Erythroblast (primary cell): ENCODE data around the gene NTM.

Source experiments
- DNase-seq, 2 experiments: peaks; one replicate each; lab custom pipeline; 2025; lab: John Stamatoyannopoulos, UW
- GATA1 ChIP-seq: IDR thresholded peaks from 2 replicates; pipeline ENCODE4 v1.6.1; 2011; ENCODE audit warnings: low read depth, mild to moderate bottlenecking, control low read depth, low read length, moderate library complexity
- POLR2A ChIP-seq: IDR thresholded peaks from 2 replicates; pipeline ENCODE4 v1.6.1; 2011; ENCODE audit warnings: mild to moderate bottlenecking, low read length

The NTM gene

GRCh38 chr11:131980199-131980598 is 609.8 kb downstream of the NTM start:
- DNase-seq, result no peak
- TF ChIP-seq GATA1 (no peak), POLR2A (no peak)

GRCh38 chr11:131980888-131981668 is 610.7 kb downstream of the NTM start:
- DNase-seq, result no peak
- TF ChIP-seq POLR2A (no peak), GATA1 (no peak)

- TF ChIP-seq POLR2A (no peak), GATA1 (no peak)
- DNase-seq, result no peak
Measured at GRCh38 chr11:131982154-131982553, 611.7 kb downstream of the NTM start.

- TF ChIP-seq POLR2A, result no peak
- no peak for TF ChIP-seq GATA1
- DNase-seq, result no peak
Measured at GRCh38 chr11:131985846-131986301, 615.5 kb downstream of the NTM start.

GRCh38 chr11:131987703-131988102 is 617.3 kb downstream of the NTM start:
- no peak for DNase-seq
- no peak for TF ChIP-seq GATA1
- TF ChIP-seq POLR2A, result no peak

- no peak for TF ChIP-seq POLR2A
- TF ChIP-seq GATA1, result no peak
- DNase-seq, result no peak
Measured at GRCh38 chr11:131991606-131992005, 621.2 kb downstream of the NTM start.

GRCh38 chr11:131993246-131993645 is 622.8 kb downstream of the NTM start:
- DNase-seq, result no peak

GRCh38 chr11:131998020-131998419 is 627.6 kb downstream of the NTM start:
- no peak for TF ChIP-seq GATA1
- TF ChIP-seq POLR2A, result no peak
- DNase-seq, result no peak

More at GRCh38 chr11:131993246-131993645, 622.8 kb downstream of the NTM start:
- TF ChIP-seq GATA1 (no peak), POLR2A (no peak)

- DNase-seq, result no peak
- TF ChIP-seq GATA1 (no peak), POLR2A (no peak)
Measured at GRCh38 chr11:131999084-131999483, 628.7 kb downstream of the NTM start.

- TF ChIP-seq GATA1, result no peak
- TF ChIP-seq POLR2A, result no peak
- DNase-seq, result no peak
Measured at GRCh38 chr11:131999955-132000354, 629.5 kb downstream of the NTM start.

- no peak for DNase-seq
- TF ChIP-seq GATA1, result no peak
- no peak for TF ChIP-seq POLR2A
Measured at GRCh38 chr11:132005887-132006286, 635.5 kb downstream of the NTM start.

- TF ChIP-seq POLR2A (no peak), GATA1 (no peak)
- no peak for DNase-seq
Measured at GRCh38 chr11:132006884-132007580, 636.6 kb downstream of the NTM start.

- TF ChIP-seq POLR2A (no peak), GATA1 (no peak)
- no peak for DNase-seq
Measured at GRCh38 chr11:132008226-132008625, 637.8 kb downstream of the NTM start.

GRCh38 chr11:132008872-132009271 is 638.5 kb downstream of the NTM start:
- DNase-seq, result no peak
- TF ChIP-seq POLR2A (no peak), GATA1 (no peak)
